GM12865 (cell line): Measurements from ENCODE around the gene NDUFV2.
"Not testable (repeated sequence)": the region's sequence is repeated elsewhere in the genome, so short reads cannot be mapped to it uniquely, and the experiment has no call there.

Experiments used
- DNase-seq: peaks from one replicate; pipeline ENCODE4 v3.0.0; 2010; ENCODE audit warnings: low read depth
- H3K4me3 ChIP-seq: 2 replicates; pipeline ENCODE4 v1.5.1; 2011; ENCODE audit warnings: mild to moderate bottlenecking, low read depth, low read length, control low read depth
- TF ChIP-seq, protein P1 (sequence below): IDR thresholded peaks from 2 replicates; pipeline ENCODE4 v1.5.1; 2011; ENCODE audit warnings: low read length, control low read depth, low read depth, inconsistent platforms; ENCODE audit not compliant: insufficient read depth; ENCODE audit errors: missing control alignments

The NDUFV2 gene

DNA sequence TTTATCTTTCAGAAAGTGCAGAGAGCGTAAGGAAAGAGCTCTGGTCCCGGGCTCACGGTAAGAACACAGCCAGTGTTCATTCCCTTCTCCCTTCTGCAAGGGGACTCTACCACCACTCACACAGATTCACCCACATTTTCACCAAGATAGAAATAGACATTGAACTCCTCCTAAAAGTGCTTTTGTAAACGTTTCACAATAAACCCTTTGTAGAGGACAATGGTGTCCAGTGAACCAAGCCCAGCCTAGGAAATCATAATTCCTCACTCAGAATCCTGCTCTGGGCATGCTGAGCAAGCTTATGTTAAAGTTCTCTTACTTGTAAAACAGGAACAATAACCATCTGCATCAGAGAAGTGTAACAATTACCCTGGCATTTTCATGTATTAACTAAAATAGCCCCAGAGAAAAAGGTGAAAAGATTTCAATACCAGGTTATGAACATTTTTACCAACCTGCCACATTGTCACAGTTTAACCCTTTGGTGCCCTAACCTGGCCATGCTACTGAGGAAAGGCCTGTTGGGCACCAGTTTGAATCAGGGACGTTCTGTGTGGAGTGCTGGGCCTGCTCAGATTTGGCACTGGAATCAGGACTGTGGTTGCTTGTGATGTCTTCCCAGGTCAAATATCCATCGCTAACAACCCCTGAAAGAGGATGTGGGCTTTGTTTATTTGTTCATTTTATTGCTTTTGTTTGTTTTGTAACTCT lies 22.5 kb upstream of the NDUFV2 start:
- TF ChIP-seq, protein P1, sequence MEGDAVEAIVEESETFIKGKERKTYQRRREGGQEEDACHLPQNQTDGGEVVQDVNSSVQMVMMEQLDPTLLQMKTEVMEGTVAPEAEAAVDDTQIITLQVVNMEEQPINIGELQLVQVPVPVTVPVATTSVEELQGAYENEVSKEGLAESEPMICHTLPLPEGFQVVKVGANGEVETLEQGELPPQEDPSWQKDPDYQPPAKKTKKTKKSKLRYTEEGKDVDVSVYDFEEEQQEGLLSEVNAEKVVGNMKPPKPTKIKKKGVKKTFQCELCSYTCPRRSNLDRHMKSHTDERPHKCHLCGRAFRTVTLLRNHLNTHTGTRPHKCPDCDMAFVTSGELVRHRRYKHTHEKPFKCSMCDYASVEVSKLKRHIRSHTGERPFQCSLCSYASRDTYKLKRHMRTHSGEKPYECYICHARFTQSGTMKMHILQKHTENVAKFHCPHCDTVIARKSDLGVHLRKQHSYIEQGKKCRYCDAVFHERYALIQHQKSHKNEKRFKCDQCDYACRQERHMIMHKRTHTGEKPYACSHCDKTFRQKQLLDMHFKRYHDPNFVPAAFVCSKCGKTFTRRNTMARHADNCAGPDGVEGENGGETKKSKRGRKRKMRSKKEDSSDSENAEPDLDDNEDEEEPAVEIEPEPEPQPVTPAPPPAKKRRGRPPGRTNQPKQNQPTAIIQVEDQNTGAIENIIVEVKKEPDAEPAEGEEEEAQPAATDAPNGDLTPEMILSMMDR, result no peak
- DNase-seq, result no peak
- H3K4me3 ChIP-seq, result no peak overlapping the region

DNA sequence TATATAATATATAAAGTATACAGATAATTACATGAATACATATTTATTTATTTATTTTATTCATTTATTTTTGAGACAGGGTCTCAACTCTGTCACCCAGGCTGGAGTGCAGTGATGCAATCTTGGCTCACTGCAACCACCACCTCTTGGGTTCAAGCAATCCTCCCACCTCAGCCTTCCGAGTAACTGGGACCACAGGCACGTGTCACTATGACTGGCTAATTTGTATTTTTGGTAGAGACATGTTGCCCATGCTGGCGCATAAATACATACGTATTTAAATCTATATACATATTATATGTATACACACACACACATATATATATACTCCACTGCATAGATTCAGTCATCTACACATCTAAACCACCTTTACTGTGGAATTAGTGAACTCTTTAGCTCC lies 20.6 kb upstream of the NDUFV2 start:
- no peak overlapping the region for H3K4me3 ChIP-seq

DNA sequence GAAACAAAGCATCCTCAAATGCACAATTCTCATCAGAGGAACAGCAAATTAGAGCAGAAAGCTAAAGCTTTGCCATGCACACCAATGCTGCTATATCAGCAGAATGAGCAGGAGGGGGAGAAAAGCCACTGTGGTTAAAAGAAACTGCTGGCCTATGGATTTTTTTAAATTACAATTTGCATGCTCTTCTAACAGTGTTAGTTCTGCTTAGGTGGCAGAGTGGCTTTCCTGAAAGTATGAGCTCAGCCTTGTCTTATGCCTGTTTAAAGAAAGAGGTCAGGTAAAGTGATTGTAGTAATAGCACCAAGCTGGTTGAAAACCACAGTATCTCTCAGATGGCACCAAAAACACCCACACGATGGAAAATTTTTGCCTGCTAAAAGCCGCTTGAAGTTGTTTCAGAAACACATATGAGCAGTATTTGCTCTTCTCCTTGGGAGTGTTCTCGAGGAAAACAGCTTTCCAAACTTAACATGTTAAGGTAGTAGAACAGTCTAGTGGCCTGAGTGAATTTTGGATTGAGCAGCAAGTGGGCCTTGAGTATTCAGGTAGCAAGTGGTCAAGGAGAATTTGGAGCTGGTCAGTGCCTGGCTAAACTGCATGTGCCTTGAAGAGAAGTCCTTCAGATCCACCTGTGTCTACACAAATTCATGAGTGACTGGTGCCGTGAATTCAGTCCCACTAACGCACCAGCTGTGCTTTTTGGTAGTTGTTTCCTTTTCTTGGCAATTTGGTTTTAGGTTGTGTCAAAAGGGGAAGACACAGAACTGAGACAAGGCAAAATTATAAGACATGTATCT lies 19.6 kb upstream of the NDUFV2 start:
- TF ChIP-seq, protein P1, result no peak
- DNase-seq, result peak; percentile 75
- H3K4me3 ChIP-seq, result peak overlapping the region; percentile 32

More for the DNA sequence above, 20.6 kb upstream of the NDUFV2 start:
- DNase-seq, result no peak
- TF ChIP-seq, protein P1, result no peak

DNA sequence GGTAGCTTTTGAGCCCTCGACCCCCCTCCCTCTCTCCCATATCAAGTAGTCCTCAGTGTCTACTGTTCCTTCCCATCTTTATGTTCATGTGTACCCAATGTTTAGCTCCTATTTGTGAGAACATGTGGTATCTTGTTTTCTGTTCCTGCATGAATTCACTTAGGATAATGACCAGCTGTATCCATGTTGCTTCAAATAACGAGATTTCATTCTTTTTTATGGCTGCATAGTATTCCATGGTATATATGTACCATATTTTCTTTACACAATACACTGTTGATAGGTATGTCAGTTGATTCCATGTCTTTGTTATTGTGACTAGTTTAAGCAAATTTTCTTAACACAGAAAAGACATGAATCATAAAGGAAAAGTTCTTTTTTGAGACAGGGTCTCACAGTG lies 16.5 kb upstream of the NDUFV2 start:
- H3K4me3 ChIP-seq, result no peak overlapping the region
- TF ChIP-seq, protein P1, result no peak
- DNase-seq, result no peak

DNA sequence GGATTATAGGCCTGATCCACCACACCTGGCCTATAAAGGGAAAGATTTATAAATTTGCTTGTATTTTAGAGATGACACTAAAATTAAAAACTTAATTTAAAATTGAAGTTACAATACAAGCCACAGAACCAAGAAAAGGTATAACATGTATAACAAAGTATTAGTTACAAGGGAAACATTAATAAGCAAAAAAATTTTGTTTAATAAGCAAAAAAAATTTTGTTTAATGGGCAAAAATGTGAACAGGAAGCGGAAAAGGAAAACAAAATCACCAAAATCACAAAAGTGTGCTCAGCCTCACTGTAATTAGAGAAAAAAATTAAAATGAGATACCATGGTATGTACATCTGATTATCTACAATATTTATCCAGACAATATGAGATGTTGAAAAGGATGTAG lies 15.9 kb upstream of the NDUFV2 start:
- TF ChIP-seq, protein P1, result no peak
- no peak for DNase-seq
- H3K4me3 ChIP-seq, result no peak overlapping the region

DNA sequence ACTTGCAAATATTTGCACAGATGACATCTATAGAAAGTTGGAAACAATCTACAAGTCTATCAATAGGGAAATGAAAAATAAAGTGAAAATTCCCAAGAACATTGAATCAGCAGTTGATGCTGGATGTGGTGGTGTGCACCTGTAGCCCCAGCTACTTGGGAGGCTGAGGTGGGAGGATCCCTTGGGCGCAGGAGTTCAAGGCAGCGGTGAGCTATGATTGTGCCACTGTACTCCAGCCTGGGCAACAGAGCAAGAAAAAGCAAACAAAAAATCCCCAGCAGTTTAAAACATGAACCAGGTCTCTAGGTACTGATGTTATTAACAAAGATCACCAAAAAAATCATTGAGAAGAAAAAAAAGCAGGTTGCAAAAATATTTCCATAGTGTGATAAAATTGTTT lies 15.4 kb upstream of the NDUFV2 start:
- no peak overlapping the region for H3K4me3 ChIP-seq
- no peak for DNase-seq
- TF ChIP-seq, protein P1, result no peak

DNA sequence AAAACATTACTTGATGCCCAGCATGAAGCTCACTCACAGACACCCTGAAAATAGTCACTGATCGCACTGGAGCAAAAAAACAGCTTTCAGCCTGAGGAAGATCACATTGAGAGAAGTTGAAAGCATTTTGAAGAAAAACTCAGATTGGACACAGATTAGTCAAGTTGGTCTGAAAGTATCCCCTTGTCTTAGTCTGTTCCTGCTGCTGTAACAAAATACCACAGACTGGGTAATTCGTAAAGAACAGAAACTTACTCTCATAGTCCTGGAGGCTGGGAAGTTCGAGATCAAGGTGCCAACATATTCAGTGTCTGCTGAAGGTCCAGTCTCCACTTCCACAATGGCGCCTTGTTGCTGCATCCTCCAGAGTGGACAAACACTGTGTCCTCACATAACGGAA lies 14.2 kb upstream of the NDUFV2 start:
- no peak for DNase-seq
- no peak overlapping the region for H3K4me3 ChIP-seq
- TF ChIP-seq, protein P1, result no peak

DNA sequence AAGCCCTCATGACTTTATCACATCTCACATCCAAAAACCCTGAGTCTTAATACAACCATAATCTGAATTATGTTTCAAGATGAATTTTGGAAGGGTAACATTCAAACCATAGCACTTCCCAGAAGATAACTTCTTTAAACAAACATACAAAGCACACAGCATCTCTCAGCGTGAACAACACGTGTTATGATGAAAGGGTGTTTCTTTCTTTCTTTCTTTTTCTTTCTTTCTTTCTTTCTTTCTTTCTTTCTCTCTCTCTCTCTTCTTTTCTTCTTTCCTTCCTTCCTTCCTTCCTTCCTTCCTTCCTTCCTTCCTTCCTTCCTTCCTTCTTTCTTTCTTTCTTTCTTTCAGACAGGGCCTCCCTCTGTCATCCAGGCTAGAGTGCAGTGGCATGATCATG lies 13.8 kb upstream of the NDUFV2 start:
- not testable (repeated sequence) for DNase-seq, H3K4me3 ChIP-seq
